HG02763 (cell line): ENCODE results near the gene SCYL1.

Experiments used
- ATAC-seq: cut with Tn5 transposase; IDR thresholded peaks from one replicate; pipeline ENCODE4 v1.9.1; 2021; ENCODE audit warnings: mild to moderate bottlenecking, moderate library complexity; ENCODE audit not compliant: unreplicated experiment

Gene SCYL1

GRCh38 chr11:65579291-65579690 is 54.4 kb downstream of the SCYL1 start:
- no peak for ATAC-seq

- ATAC-seq = no peak
Observed at GRCh38 chr11:65580031-65580692, 55.3 kb downstream of the SCYL1 start.

GRCh38 chr11:65580756-65581155 is 55.9 kb downstream of the SCYL1 start:
- ATAC-seq = no peak

GRCh38 chr11:65581928-65582327 is 57.0 kb downstream of the SCYL1 start:
- no peak for ATAC-seq

GRCh38 chr11:65583589-65583988 is 58.7 kb downstream of the SCYL1 start:
- no peak for ATAC-seq

- ATAC-seq = no peak
Observed at GRCh38 chr11:65584106-65584505, 59.2 kb downstream of the SCYL1 start.

- ATAC-seq = no peak
Observed at GRCh38 chr11:65584723-65585171, 59.9 kb downstream of the SCYL1 start.

- no peak for ATAC-seq
Observed at GRCh38 chr11:65585396-65586246, 60.7 kb downstream of the SCYL1 start.

- no peak for ATAC-seq
Observed at GRCh38 chr11:65586247-65586630, 61.4 kb downstream of the SCYL1 start.

GRCh38 chr11:65586676-65587075 is 61.8 kb downstream of the SCYL1 start:
- no peak for ATAC-seq
